Esophagus muscularis mucosa (tissue), 4 donors: ENCODE measurements around the gene KAZN.

Experiments used
- CTCF ChIP-seq, 3 experiments: fragments of 200-600 bp in 2 of 3; fragments of 450-650 bp in 1 of 3; sonication (generic) in 2 of 3; IDR thresholded peaks; one replicate each; pipeline ENCODE4 v1.5.1; 2017 to 2019; ENCODE audit warnings: antibody characterized with exemption in 3 of 3, mild to moderate bottlenecking in 2 of 3, moderate library complexity in 1 of 3
- EP300 ChIP-seq: sonication (generic); formaldehyde crosslinking; IDR thresholded peaks from one replicate; pipeline ENCODE4 v1.6.1; 2017; ENCODE audit warnings: antibody characterized with exemption
- POLR2AphosphoS5 ChIP-seq, 2 donors: sonication (generic); formaldehyde crosslinking; IDR thresholded peaks; one replicate each; pipeline ENCODE4 v1.6.1; 2017; ENCODE audit warnings: antibody characterized with exemption in 2 of 2

- TF ChIP-seq CTCF (IDR thresholded peaks at IDR 0.05): no peak
- TF ChIP-seq EP300: no peak
- TF ChIP-seq POLR2AphosphoS5 (IDR thresholded peaks at IDR 0.05): no peak
Measured at GRCh38 chr1:15053153-15053552, 454.7 kb downstream of the KAZN start.
